ENCODE measurements around the gene ARHGEF10L.
A peak's percentile ranks its signal among the peaks of the same experiment; 100 is the strongest.

Gene ARHGEF10L

GRCh38 chr1:17496419-17496818, 43.1 kb upstream of the ARHGEF10L start:
- no peaks in the 10 kb centered on the region for H3K9me3 ChIP-seq (ENCODE audit: insufficient read depth, low read length)
- no peaks in the 10 kb centered on the region for H3F3A ChIP-seq (ENCODE audit: insufficient read depth)
- H3K27me3 ChIP-seq (ENCODE audit: low read length): no peaks in the 10 kb centered on the region
- no peak overlapping the region for H3K4me3 ChIP-seq (ENCODE audit: insufficient read depth, low read length, poor library complexity, severe bottlenecking)
- H3K9ac ChIP-seq (ENCODE audit: low read length): no peak overlapping the region
- no peak overlapping the region for H3K4me2 ChIP-seq (ENCODE audit: low read depth, low read length, poor library complexity, severe bottlenecking)
- no peaks in the 10 kb centered on the region for H4K20me1 ChIP-seq (ENCODE audit: low read depth, low read length)
- H2AFZ ChIP-seq (ENCODE audit: low read depth, low read length, severe bottlenecking): no peak overlapping the region
- no peak overlapping the region for H3K27ac ChIP-seq (ENCODE audit: low read depth, low read length)
- H3K36me3 ChIP-seq (ENCODE audit: low read length): no peaks in the 10 kb centered on the region
- TF ChIP-seq CTCF (IDR thresholded peaks at IDR 0.05; ENCODE audit: insufficient read depth, low read length, poor library complexity, severe bottlenecking): no peak
- no peak for TF ChIP-seq EZH2phosphoT487 (conservative IDR thresholded peaks at IDR 0.05; ENCODE audit: low read length)
- no peaks in the 10 kb centered on the region for H3K79me2 ChIP-seq (ENCODE audit: insufficient read depth, low read length)
- no peaks in the 10 kb centered on the region for H3K9me2 ChIP-seq (replicated peaks; ENCODE audit: insufficient read depth, low read length)

- no peaks in the 10 kb centered on the region for H3K9me3 ChIP-seq (ENCODE audit: insufficient read depth, low read length)
- H3F3A ChIP-seq (ENCODE audit: insufficient read depth): no peaks in the 10 kb centered on the region
- H3K4me2 ChIP-seq (ENCODE audit: low read depth, low read length, poor library complexity, severe bottlenecking): no peak overlapping the region
- no peak overlapping the region for H3K4me3 ChIP-seq (ENCODE audit: insufficient read depth, low read length, poor library complexity, severe bottlenecking)
- no peaks in the 10 kb centered on the region for H4K20me1 ChIP-seq (ENCODE audit: low read depth, low read length)
- H2AFZ ChIP-seq (ENCODE audit: low read depth, low read length, severe bottlenecking): no peak overlapping the region
- TF ChIP-seq EZH2phosphoT487 (conservative IDR thresholded peaks at IDR 0.05; ENCODE audit: low read length) (no peak), CTCF (IDR thresholded peaks at IDR 0.05; ENCODE audit: insufficient read depth, low read length, poor library complexity, severe bottlenecking) (no peak)
- H3K36me3 ChIP-seq (ENCODE audit: low read length): no peaks in the 10 kb centered on the region
- H3K27ac ChIP-seq (ENCODE audit: low read depth, low read length): no peak overlapping the region
- H3K27me3 ChIP-seq (ENCODE audit: low read length): no peaks in the 10 kb centered on the region
- no peak overlapping the region for H3K9ac ChIP-seq (ENCODE audit: low read length)
- H3K79me2 ChIP-seq (ENCODE audit: insufficient read depth, low read length): no peaks in the 10 kb centered on the region
- H3K9me2 ChIP-seq (replicated peaks; ENCODE audit: insufficient read depth, low read length): no peaks in the 10 kb centered on the region
These were observed 41.3 kb upstream of the ARHGEF10L start for GRCh38 chr1:17498214-17498613.

GRCh38 chr1:17502326-17502778, 37.1 kb upstream of the ARHGEF10L start:
- H3K4me2 ChIP-seq (ENCODE audit: low read depth, low read length, poor library complexity, severe bottlenecking): no peak overlapping the region
- H3K27me3 ChIP-seq (ENCODE audit: low read length): no peaks in the 10 kb centered on the region
- no peak overlapping the region for H2AFZ ChIP-seq (ENCODE audit: low read depth, low read length, severe bottlenecking)
- H3K9me2 ChIP-seq (replicated peaks; ENCODE audit: insufficient read depth, low read length): no peaks in the 10 kb centered on the region
- no peaks in the 10 kb centered on the region for H3K36me3 ChIP-seq (ENCODE audit: low read length)
- H3K79me2 ChIP-seq (ENCODE audit: insufficient read depth, low read length): no peaks in the 10 kb centered on the region
- H3K9me3 ChIP-seq (ENCODE audit: insufficient read depth, low read length): no peaks in the 10 kb centered on the region
- no peak overlapping the region for H3K4me3 ChIP-seq (ENCODE audit: insufficient read depth, low read length, poor library complexity, severe bottlenecking)
- H4K20me1 ChIP-seq (ENCODE audit: low read depth, low read length): no peaks in the 10 kb centered on the region
- no peaks in the 10 kb centered on the region for H3F3A ChIP-seq (ENCODE audit: insufficient read depth)
- no peak for TF ChIP-seq EZH2phosphoT487 (conservative IDR thresholded peaks at IDR 0.05; ENCODE audit: low read length)
- TF ChIP-seq CTCF (IDR thresholded peaks at IDR 0.05; ENCODE audit: insufficient read depth, low read length, poor library complexity, severe bottlenecking): peak; percentile 89
- H3K9ac ChIP-seq (ENCODE audit: low read length): no peak overlapping the region
- H3K27ac ChIP-seq (ENCODE audit: low read depth, low read length): no peak overlapping the region
